SJCRH30 (cell line): ENCODE measurements around the gene LKAAEAR1. TPM values are rescaled to one million over a fixed set of nuclear protein-coding genes. Genes with fewer than 3 reads are reported as not detected.
A peak's percentile ranks its signal among the peaks of the same experiment; 100 is the strongest.

Source experiments
- DNase-seq, 2 experiments: peaks; one replicate each; pipeline ENCODE4 v3.0.0-alpha.2; 2015 to 2020
- H3K27ac ChIP-seq: fragments of 250-450 bp; sonication (Bioruptor Pico); 2 replicates; pipeline ENCODE4 v1.5.1; 2020; ENCODE audit warnings: mild to moderate bottlenecking, moderate library complexity
- H3K27me3 ChIP-seq: fragments of 250-450 bp; sonication (Bioruptor Pico); 2 replicates; pipeline ENCODE4 v1.5.1; 2020; ENCODE audit warnings: mild to moderate bottlenecking, moderate library complexity
- H3K36me3 ChIP-seq: fragments of 250-450 bp; sonication (Bioruptor Pico); 2 replicates; pipeline ENCODE4 v1.5.1; 2020; ENCODE audit warnings: mild to moderate bottlenecking, moderate library complexity
- H3K4me1 ChIP-seq: fragments of 250-450 bp; sonication (Bioruptor Pico); 2 replicates; pipeline ENCODE4 v1.5.1; 2020; ENCODE audit warnings: mild to moderate bottlenecking, moderate library complexity
- H3K4me3 ChIP-seq: fragments of 250-450 bp; sonication (Bioruptor Pico); 2 replicates; pipeline ENCODE4 v1.5.1; 2020; ENCODE audit warnings: mild to moderate bottlenecking, moderate library complexity
- H3K9me3 ChIP-seq: fragments of 250-450 bp; sonication (Bioruptor Pico); replicated peaks from 2 replicates; pipeline ENCODE4 v1.5.1; 2020; ENCODE audit warnings: mild to moderate bottlenecking, moderate library complexity
- total RNA-seq: library from RNA; depleted of rRNA; stranded (reverse); fragments of >200 nt; shearing (Covaris generic); gene quantifications from 2 replicates; pipeline ENCODE4 v1.2.3, GENCODE V29; 2014

LKAAEAR1 gene
- total RNA-seq, 1 experiment from 2014 or later: not detected

- DNase-seq: no peak
- no peak overlapping the region for H3K4me3 ChIP-seq
- H3K27ac ChIP-seq: no peak overlapping the region
- no peaks in the 10 kb centered on the region for H3K9me3 ChIP-seq
- no peaks in the 10 kb centered on the region for H3K4me1 ChIP-seq
- H3K27me3 ChIP-seq: peaks cover 40% of the 10 kb centered on the region
- H3K36me3 ChIP-seq: no peaks in the 10 kb centered on the region
Observed at GRCh38 chr20:64115171-64115911, 31.1 kb upstream of the LKAAEAR1 start.

- no peak for DNase-seq
Observed at GRCh38 chr20:64114356-64114971, 30.3 kb upstream of the LKAAEAR1 start.

GRCh38 chr20:64113796-64114355 lies 29.7 kb upstream of the LKAAEAR1 start:
- Histone ChIP-seq H3K27me3 (peaks cover 53% of the 10 kb centered on the region), H3K36me3 (no peaks in the 10 kb centered on the region), H3K9me3 (no peaks in the 10 kb centered on the region), H3K27ac (no peak overlapping the region), H3K4me3 (no peak overlapping the region), H3K4me1 (no peaks in the 10 kb centered on the region)
- no peak for DNase-seq

More at GRCh38 chr20:64114356-64114971, 30.3 kb upstream of the LKAAEAR1 start:
- H3K9me3 ChIP-seq: no peaks in the 10 kb centered on the region
- H3K4me3 ChIP-seq: no peak overlapping the region
- peaks cover 49% of the 10 kb centered on the region for H3K27me3 ChIP-seq
- no peaks in the 10 kb centered on the region for H3K4me1 ChIP-seq
- no peaks in the 10 kb centered on the region for H3K36me3 ChIP-seq
- no peak overlapping the region for H3K27ac ChIP-seq

GRCh38 chr20:64113444-64113775 lies 29.2 kb upstream of the LKAAEAR1 start:
- H3K27me3 ChIP-seq: peaks cover 58% of the 10 kb centered on the region
- no peak overlapping the region for H3K4me3 ChIP-seq
- H3K36me3 ChIP-seq: no peaks in the 10 kb centered on the region
- no peaks in the 10 kb centered on the region for H3K4me1 ChIP-seq
- no peak for DNase-seq
- no peaks in the 10 kb centered on the region for H3K9me3 ChIP-seq
- no peak overlapping the region for H3K27ac ChIP-seq

GRCh38 chr20:64112691-64113443 lies 28.7 kb upstream of the LKAAEAR1 start:
- H3K27me3 ChIP-seq: peaks cover 63% of the 10 kb centered on the region
- no peak overlapping the region for H3K27ac ChIP-seq
- H3K4me1 ChIP-seq: no peaks in the 10 kb centered on the region
- no peaks in the 10 kb centered on the region for H3K36me3 ChIP-seq
- no peaks in the 10 kb centered on the region for H3K9me3 ChIP-seq
- no peak for DNase-seq
- no peak overlapping the region for H3K4me3 ChIP-seq

- Histone ChIP-seq H3K27ac (no peak overlapping the region), H3K9me3 (no peaks in the 10 kb centered on the region), H3K36me3 (no peaks in the 10 kb centered on the region), H3K4me1 (no peaks in the 10 kb centered on the region), H3K4me3 (no peak overlapping the region), H3K27me3 (peaks cover 71% of the 10 kb centered on the region)
- no peak for DNase-seq
Observed at GRCh38 chr20:64111841-64112641, 27.8 kb upstream of the LKAAEAR1 start.

GRCh38 chr20:64110411-64111068 lies 26.3 kb upstream of the LKAAEAR1 start:
- peaks cover 73% of the 10 kb centered on the region for H3K27me3 ChIP-seq
- no peak overlapping the region for H3K4me3 ChIP-seq
- H3K4me1 ChIP-seq: no peaks in the 10 kb centered on the region
- no peak for DNase-seq
- no peaks in the 10 kb centered on the region for H3K9me3 ChIP-seq
- H3K27ac ChIP-seq: no peak overlapping the region
- H3K36me3 ChIP-seq: no peaks in the 10 kb centered on the region

- Histone ChIP-seq H3K9me3 (no peaks in the 10 kb centered on the region), H3K27me3 (peaks cover 70% of the 10 kb centered on the region), H3K36me3 (no peaks in the 10 kb centered on the region), H3K4me1 (no peaks in the 10 kb centered on the region), H3K4me3 (no peak overlapping the region), H3K27ac (no peak overlapping the region)
- no peak for DNase-seq
Observed at GRCh38 chr20:64109831-64110391, 25.7 kb upstream of the LKAAEAR1 start.

- Histone ChIP-seq H3K4me3 (no peak overlapping the region), H3K36me3 (no peaks in the 10 kb centered on the region), H3K27me3 (peaks cover 67% of the 10 kb centered on the region), H3K9me3 (no peaks in the 10 kb centered on the region), H3K4me1 (no peaks in the 10 kb centered on the region), H3K27ac (no peak overlapping the region)
- no peak for DNase-seq
Observed at GRCh38 chr20:64108731-64109681, 24.8 kb upstream of the LKAAEAR1 start.

GRCh38 chr20:64107736-64108457 lies 23.7 kb upstream of the LKAAEAR1 start:
- Histone ChIP-seq H3K27me3 (peaks cover 68% of the 10 kb centered on the region), H3K9me3 (no peaks in the 10 kb centered on the region)
- no peak for DNase-seq

GRCh38 chr20:64106981-64107735 lies 23.0 kb upstream of the LKAAEAR1 start, which contains the start of gene NPBWR2:
TSS of gene NPBWR2 (minus strand) at chr20:64107565. CDS start at chr20:64106831, 734 bp downstream.
- H3K4me1 ChIP-seq: no peaks in the 10 kb centered on the region
- peak in 1 of 2 experiments; percentile 8 for DNase-seq
- H3K27me3 ChIP-seq: peaks cover 64% of the 10 kb centered on the region
- no peak within 1 kb of the TSS for H3K4me3 ChIP-seq
- H3K36me3 ChIP-seq: no peaks in the 10 kb centered on the region
- H3K9me3 ChIP-seq: no peaks in the 10 kb centered on the region
- H3K27ac ChIP-seq: no peak within 1 kb of the TSS

More at GRCh38 chr20:64107736-64108457, 23.7 kb upstream of the LKAAEAR1 start:
- Histone ChIP-seq H3K27ac (no peak overlapping the region), H3K36me3 (no peaks in the 10 kb centered on the region), H3K4me3 (no peak overlapping the region), H3K4me1 (no peaks in the 10 kb centered on the region)
